Activated T-cell treated with anti-CD3 and anti-CD28 coated beads, Interleukin-2, amount 50 U/mL, for 48 hours (primary cell): Measurements from ENCODE around the gene NRG3.
A peak's percentile ranks its signal among the peaks of the same experiment; 100 is the strongest.

Experiments
- DNase-seq, 2 experiments: peaks; one replicate each; pipeline ENCODE4 v3.0.0-alpha.2; 2020

NRG3 gene

DNA sequence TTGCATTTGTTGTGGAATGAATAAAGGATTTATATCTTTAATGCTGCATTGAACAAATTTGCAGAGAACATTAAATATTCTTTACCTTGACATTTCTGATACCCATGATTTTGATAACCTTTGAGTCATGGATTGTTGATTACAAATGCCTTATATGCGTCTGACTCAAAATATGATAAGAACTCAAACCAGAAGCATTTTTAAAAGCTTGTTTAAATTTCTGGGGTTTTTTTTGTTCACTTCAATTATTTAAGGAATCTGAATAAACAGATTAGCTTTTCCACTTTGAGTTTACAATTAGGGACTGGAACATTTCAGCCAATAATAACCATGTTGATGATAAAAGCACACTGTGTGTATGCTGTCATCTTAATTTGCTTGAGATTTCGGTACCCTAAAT, 253.5 kb downstream of the NRG3 start:
- no peak for DNase-seq

DNA sequence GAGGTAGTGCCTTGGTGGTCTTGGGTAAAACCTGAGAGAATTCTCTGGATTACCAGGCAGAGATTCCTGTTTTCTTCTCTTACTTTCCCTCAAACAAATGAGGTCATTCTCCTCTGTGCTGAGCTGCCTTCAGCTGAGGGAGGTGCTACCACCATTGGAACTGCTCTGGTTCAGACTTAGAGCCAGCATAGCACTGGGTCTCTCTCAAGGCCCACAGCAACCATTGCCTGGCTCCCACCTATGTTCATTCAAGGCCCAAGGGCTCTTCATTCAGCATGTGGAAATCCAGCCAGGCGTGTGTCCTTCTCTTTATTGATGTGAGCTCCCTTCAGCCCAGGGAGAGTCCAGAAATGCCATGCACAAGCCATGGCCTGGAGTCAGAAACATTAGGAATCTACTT, 261.1 kb downstream of the NRG3 start:
- DNase-seq: no peak

DNA sequence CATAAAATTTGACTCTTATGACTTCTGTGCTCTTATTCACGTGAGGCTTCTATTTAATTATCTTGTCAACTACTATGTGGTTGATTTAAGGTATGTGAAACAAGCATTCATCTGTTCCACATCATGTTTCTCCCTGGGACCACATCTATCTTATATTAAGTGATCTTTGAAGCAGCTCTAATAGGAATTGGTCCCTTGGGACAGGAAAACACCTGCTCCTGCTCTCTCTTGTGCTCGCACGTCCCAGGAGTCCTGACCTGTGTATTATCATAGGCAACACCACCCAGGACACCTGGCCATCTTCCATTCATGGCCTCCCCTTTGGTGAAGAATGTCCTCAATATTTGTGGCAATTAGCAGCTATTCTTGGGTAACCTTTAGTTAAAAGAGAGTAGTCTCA, 269.2 kb downstream of the NRG3 start:
- no peak for DNase-seq

DNA sequence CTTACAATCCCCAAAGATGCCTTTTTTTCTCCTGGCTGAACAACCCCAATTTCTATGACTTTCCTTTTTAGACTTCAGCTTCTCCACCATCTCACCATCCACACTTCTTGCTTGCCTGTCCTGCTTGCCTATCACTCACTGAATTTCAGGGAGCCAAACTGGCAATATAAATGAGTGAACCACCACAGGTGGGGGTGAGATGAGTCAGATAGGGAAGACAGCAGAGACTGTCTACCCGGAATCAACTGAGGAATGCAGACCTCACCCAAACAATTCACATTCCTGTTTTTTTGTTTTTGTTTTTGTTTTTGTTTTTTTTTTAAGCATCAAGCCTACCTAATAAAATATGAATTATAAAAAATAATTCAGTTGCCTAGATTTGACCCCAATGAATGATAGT, 273.8 kb downstream of the NRG3 start:
- DNase-seq: no peak

DNA sequence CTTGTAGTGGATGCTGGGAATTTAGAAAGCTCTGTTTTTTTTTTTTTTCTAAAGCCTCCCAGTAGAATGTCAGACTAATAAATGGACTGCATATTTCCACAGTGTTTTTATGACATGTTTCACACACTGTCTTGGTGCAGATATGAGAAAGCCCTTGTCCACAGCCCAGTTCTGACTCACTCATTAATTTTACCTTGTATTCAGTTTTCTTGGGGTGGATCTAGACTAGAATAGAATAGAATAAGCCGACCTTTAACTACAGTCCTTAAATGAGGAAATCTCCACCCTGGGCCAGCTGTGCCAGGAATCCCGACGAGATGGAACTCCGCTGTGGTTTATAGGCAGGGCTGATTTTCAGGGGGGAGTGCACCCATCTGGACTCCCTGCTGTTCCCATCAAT, 274.7 kb downstream of the NRG3 start:
- no peak for DNase-seq

DNA sequence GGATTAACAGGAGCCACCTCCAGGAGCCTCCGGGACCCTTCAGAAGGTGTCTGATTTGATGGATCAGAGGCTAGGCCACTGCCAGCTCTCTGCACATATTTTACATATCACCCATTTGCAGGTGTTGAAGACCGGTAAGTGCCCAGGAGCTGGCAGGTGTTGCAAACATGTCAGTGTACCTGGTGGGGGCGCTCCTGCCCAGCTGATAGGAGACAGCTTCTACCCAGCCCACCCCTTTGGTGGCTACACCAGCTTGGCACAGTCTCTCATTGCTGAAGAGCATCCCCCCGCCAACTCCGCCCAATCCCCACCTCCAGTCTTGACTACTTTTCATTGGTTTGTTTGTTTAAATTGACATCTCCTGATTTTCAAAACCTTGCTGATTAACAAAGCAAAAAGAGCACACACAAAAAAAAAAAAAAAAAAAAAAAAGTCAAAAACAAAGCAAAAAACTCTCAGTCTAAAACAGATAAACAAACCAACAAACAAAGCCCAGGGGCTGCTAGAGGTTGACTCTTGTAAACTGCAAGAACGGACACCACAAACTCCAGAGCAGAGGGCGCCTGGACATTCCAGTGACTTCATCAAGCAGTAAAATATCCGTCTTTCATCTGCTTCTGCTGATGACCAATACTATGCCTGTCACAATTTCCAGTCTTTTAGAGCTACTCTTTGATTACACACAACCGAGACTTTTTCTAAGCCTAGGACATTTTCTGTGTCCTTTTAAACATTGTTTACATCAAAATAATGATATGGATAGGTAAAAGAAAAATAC, 275.3 kb downstream of the NRG3 start:
- DNase-seq: peak in 1 of 2 experiments; percentile 13

DNA sequence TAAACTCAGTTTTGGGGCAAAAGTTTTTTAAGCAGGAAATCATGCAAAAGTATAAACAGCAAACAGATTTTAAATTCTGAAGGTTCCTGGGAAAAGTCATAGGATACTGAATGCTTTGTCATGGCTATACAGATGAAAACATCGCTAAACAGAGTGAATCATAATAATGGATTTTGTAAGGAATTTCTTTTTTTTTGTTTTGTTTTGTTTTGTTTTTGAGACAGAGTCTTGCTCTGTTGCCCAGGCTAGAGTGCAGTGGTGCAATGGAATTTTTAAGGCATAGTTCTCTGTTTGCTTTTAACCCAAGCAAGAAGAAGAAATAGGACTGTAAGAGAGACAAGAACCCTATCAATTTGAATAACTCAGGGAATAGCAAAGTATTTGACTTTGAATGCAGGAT, 285.3 kb downstream of the NRG3 start:
- DNase-seq: no peak

DNA sequence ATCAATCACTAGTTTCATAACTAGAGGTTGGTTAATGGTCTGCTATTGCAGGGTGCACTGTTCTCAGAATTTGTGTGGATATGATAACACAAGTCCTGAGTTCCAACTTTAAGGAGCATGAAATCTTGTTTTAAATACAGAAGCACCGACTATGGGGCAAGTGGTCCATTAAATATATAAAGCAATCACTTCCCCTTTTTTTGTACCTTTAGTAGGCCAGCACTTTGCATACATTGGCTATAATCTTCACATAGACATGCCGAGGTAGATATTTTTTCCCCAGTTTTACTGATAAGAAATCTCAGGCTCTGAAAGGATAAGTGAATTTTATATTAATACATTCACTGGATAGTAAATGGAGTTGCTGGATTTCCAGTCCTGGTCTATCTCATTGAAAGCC, 286.3 kb downstream of the NRG3 start:
- no peak for DNase-seq

DNA sequence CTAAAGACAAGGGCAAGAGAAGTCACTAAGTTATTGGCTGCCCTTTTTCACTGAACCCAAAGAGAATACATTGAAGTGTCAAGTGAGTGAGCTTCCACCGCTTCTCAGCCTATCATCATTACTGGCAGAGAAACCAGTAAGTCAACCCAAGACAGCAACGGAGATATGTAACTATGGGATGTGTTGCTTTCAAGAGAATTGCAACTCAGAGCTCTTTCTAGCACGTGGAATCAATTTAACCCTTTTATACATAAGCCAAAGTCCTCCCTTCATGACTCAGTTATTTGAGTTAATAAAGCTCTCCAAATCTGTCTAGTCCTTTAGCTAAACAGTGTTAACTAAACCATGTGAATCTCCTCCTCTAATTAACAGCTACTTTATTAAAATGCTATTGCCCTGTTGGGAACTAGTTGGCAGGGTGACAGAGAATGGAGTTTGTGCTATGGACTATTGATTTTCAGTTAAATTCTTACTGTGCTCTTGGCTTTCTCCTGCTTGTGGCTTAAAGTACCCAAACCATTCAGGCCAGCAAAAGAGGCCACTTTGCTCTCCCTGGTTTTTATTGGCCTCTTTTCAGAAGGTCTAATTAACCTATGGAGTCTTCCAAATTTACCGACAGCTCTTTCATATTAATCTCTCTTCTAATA, 287.7 kb downstream of the NRG3 start:
- no peak for DNase-seq

DNA sequence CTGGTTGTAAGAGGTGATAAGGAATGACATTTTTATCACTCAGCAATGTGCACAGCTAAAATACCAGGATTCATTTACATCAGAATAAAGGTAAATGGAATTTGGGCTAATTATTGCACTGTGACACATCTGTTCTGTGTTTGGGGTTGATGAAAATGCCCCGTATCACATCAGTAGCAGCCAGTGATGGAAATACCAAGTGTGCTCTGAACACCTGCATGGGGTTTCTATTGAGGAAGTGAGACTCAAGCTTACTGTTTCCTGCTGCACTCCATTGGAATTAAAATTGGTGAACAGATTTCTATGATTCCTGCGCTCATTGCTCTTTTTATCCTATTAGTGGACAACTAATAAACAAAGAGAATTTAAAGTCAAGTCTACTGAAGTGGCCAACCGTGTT, 296.9 kb downstream of the NRG3 start:
- no peak for DNase-seq

DNA sequence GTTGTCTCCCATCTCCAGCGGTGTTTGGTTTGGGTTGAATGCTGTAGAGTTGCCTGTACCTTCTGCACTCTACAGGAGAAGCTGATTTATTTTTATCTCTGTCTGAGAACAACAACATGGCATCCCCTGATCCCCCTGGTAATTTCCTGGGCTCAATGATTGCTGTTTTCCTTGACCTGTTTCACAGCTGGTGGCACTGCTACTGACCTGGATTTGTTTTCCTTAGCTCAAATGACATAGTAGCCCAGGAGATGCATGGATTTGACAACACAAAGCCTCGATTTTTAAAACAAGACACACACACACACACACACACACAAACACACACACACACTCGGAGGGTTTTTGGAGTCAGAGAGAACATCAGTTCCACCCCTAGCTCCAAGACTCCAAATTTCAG, 301.6 kb downstream of the NRG3 start:
- DNase-seq: no peak

DNA sequence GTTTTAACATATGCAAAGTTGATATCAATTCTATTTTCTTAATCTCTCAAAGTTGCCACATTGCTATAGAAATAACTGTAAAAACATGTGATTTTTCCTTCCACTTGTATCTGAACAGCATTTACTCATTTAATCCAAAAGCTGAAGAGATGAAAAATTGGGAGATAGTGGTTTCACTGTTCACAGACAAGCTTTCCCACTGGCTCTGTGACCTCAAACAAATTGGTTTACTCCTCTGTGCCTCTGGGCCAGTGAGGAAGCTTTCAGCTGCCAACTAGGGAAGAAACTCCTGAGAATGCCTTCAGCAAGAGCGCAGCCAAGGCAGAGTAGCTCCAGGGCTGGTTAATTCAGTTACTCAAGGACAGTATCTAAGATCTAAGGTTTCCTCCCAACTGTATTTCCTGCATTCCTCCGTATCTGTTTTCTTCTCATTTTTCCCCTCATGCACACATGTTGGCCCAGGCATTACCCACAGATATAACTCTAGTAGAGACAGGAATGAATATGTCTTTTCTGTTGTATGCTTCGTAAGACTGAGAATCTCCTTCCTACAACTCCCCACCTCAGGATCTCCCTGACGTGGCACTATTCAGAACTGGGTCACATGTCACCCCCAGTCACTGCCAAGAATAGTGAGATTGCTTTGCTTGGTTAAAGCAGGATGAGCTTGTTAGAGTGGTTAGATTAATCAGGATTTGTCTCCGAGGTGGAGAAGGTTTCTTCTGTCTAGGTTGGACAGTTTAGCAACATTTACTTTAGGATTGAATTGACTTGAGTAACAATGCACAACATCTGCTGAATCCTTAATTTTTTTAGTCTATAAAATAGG, 315.7 kb downstream of the NRG3 start:
- no peak for DNase-seq

DNA sequence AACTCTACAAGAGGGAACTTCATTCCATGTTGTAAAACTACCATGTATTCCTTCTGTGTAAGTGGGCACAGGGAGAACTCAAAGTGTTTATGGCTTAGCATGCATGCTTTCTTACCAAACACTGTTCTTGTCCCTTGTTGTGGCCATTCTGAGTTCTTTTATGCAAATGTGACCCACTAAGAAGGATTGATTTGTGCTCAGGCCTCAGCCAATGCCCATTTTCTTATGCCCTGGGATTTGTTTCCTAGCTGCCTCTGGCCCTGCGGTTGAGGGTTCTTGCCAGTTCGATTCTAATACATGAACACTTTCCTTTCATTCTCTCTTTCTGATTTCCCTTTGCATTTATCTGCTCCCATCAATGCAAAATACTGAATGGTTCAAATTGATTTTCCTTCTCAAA, 316.7 kb downstream of the NRG3 start:
- DNase-seq: no peak

DNA sequence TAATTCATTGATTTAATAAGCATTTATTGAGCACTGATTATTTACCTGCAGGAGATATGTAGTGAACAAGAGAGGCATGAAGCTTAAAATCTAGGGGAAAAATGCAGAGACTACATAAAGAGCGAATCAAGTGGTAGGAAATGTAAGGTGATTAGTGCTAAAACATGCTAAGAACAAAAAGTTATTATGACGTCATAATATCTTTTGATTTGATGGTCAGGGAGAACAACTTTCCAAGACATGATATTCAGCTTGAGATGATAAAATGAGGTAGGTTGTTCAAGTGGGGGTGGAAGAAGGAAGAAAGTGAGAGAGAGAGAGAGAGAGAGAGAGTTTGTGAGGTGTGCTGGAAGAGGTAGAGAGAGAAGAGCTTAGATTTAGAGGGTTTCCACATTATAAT, 317.7 kb downstream of the NRG3 start:
- no peak for DNase-seq

DNA sequence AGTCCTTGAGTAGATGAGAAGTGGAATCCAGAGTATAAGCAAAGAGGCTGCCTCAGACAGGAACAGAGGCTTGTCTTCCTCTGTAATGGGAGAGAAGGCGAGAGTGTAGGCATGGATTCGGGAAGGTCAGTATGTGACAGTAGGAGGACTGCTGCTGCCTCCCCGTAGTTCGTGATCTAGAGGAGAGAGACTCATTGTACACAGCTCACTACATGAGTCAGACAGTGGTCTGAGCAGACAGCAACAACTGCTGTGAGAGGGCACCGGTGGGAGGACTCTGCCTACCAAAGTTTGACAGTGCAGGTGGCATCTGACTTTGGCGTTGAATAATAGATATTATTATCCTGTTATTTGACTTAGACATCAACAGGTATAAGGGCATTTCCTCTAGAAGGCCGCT, 319.4 kb downstream of the NRG3 start:
- DNase-seq: no peak

DNA sequence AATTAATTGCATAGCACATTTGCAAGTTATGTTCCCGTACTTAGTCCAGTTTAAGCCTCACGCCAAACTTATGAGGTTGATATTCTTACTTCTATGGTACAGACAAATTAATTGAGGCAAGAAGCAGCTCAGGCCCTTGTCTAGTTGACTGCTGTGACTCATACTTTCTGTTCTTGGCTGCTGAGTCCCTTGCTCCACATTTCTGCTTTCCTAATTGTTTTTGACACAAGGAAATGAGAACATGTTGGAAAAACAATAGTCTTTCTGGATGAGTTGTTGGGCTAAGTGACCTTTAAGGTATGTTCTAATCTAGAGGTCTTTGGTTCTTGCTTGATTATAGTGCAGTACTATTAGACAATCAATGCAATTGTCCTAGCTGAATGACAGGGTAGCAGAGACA, 331.8 kb downstream of the NRG3 start:
- DNase-seq: no peak

DNA sequence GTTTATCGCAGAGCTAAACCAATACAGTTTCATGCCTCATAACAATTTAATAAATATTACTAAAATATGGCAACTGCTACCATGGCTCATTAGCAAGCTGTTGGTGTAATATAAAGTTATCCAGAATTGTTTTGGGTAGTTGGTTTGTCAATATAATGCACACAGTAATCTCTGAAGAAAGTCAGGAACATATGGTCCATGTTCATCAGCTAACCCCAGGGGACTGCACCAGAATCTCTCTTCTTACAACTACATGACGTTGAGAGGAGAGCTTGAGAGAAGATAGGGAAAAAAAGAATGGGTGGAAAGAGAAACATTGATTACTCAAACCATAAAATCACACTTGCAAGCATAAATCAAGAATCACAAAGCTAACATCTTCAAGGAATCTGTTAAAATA, 333.7 kb downstream of the NRG3 start:
- no peak for DNase-seq

DNA sequence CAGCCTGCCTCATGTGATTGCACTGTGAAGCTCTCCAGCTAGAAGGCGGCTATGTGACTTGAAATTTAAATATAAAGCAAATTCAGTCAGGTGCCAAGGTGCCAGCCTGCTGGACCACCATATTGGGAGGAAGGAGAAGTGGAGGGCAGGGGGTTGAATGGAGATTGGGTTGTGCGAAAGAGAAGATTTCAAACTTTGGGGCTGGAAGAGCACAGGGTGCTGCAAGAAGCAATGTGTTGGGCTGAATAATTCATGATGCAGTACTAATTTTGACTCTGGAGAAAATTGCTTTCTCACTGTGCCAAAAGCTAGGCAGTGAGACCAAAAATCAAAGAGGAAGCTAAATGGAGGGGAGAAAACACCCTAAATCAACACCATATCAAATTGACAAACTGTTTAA, 335.3 kb downstream of the NRG3 start:
- DNase-seq: no peak

DNA sequence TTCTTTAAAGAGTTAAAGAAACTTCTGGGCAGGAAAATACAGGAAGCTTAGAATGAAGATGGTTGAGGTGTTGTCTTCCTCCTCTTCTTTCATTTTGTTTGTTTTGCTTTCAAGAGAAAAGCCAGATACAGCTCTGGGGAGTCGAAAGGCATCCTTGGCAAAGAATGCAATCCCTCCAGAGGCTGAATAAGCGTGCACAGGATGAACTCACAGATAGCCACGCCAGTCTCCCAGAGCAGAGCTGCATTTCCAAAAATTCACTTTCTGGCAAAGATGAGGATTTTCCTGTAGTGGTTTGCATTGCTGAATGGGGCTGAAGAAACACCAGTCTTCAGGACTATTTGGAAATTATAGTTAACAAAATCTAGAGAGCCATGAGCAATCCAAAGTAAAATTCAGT, 336.4 kb downstream of the NRG3 start:
- DNase-seq: no peak

DNA sequence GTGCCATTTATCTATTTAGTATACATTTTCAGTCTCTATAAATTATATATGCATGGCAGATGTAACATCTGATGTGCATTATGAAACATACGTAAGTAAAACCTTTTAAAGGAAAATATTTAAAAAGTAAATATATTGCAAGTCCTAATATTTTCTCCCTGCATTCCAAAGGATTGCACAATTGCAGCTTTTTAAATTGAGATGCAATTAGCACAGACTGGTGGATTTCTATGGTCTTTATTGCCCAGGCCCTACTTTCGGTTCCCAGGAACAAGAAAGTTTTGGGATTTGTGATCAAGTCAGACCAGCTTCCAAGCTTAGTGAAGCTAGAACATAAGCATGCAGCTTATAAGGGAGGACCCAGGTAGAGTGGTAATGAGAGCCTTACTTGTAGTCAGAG, 337.8 kb downstream of the NRG3 start:
- no peak for DNase-seq

DNA sequence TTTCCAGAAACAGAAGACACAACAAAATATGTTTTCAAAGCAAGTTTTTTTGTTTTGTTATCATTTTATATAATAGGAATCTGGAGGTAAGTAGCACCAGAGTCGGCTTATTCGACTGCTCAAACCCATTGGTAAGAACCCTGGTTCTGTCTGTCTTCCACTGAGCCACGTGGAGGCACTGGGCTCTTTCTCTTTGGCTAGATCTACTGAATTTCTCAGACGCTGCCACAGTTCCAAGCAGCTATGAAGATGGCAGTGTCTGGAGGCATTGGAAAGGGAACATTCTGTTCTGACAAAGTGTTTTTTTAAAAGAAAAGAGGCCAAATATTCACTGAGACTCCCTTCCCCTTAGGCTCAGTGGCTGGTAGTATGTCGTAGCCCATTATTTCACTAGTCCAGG, 338.8 kb downstream of the NRG3 start:
- no peak for DNase-seq

DNA sequence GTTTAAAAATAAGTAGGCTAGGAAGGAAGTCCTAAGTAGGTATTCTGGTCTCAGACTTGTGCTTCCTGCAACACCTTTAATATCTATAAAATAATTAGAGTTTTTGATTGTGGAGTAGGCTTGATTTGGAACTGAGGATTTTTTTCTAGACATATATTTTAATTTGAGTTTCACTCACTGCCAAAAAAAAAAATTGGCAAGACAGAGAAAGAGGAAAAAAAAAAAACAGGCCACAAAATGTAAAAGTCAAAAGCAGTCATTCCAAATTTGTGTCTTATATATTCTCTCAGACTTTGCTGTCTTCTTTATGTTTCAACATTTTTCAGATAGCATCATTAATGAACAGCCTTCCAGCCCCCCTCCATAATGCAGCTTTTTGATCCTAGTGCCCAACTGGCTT, 346.1 kb downstream of the NRG3 start:
- no peak for DNase-seq

DNA sequence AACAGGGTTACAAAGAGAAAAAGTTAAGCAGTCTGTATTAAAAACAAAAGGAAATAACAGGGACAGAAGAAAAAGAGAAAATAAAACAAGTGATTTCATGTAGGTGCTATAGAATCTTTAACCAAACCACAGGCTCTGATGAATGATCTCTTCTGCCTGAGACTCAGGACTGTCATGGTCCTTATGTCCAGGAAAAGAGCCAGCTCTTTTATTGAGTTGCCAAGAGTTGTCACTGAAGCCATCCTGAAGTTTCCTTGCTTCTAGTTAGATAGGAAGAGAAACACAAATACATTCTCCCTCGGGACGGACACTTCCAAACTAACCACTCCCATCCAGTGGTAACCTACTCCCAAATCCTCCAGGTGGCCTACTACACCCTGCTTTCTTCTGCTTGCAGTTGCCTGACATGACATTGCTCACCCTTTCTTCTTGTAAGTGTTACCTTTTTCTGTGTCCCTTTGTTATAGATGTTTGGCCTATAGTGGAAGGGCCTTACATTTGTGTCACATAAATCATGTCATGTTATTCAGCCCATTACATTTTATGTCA, 346.7 kb downstream of the NRG3 start:
- no peak for DNase-seq

DNA sequence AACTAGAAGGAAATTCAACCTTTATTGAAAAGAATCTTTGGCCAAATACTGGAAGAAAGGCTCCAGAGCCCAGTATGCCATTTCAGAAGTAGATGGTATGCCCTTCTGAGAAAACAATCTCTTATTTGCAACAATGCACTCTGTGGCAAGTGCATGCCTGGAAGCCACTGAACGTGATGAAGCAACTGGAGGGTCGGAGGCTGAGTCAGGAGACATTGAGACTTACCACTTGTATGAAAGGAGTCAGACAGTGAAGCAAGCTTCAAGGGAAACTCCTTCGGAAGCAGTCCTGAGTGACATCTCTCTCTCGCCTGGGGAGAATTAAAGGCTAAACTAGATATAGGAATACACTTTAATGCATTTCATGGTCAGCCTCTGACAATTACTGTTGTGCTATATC, 353.7 kb downstream of the NRG3 start:
- no peak for DNase-seq
